CD4-positive, CD25-positive, alpha-beta regulatory T cell (primary cell): ENCODE results near the gene KDM7A. TPM values are rescaled to one million over a fixed set of nuclear protein-coding genes. Genes with fewer than 3 reads are reported as not detected.
A peak's percentile ranks its signal among the peaks of the same experiment; 100 is the strongest.

Source experiments
- ATAC-seq, 2 donors: fragments of 150-1000 bp; cut with Tn5 transposase; one replicate each; pipeline ENCODE4 v1.10.0; 2021; ENCODE audit warnings: low read depth in 2 of 2, moderate number of reproducible peaks in 2 of 2, moderate library complexity in 1 of 2
- DNase-seq, 3 donors: peaks; one replicate each; pipeline versions ENCODE4 v3.0.0 to v3.0.0-alpha.2; 2012 to 2022; ENCODE audit warnings: mixed read lengths in 1 of 3
- H3K27ac ChIP-seq: one replicate; pipeline ENCODE4 v1.7.0; 2013; ENCODE audit warnings: mild to moderate bottlenecking, low read length; ENCODE audit not compliant: insufficient read depth, poor library complexity, severe bottlenecking
- H3K27me3 ChIP-seq: one replicate; pipeline ENCODE4 v1.7.0; 2013; ENCODE audit warnings: low read length; ENCODE audit not compliant: control insufficient read depth, insufficient read depth
- H3K36me3 ChIP-seq: one replicate; pipeline ENCODE4 v1.7.0; 2013; ENCODE audit warnings: mild to moderate bottlenecking, low read length, moderate library complexity; ENCODE audit not compliant: control insufficient read depth, insufficient read depth
- H3K4me1 ChIP-seq: 2 replicates; pipeline ENCODE4 v1.7.0; 2013; ENCODE audit warnings: mild to moderate bottlenecking, low read length; ENCODE audit not compliant: insufficient read depth, control insufficient read depth, poor library complexity, severe bottlenecking
- H3K4me3 ChIP-seq: one replicate; pipeline ENCODE4 v1.7.0; 2013; ENCODE audit warnings: low read depth, mild to moderate bottlenecking, low read length, moderate library complexity
- H3K9me3 ChIP-seq, 2 experiments: 1 replicate in 1 of 2; 2 replicates in 1 of 2; pipeline ENCODE4 v1.7.0; 2013; ENCODE audit warnings: low read length in 2 of 2, mild to moderate bottlenecking in 1 of 2, moderate library complexity in 1 of 2; ENCODE audit not compliant: control insufficient read depth in 2 of 2
- H3K27ac Mint-ChIP-seq, 3 donors: one replicate each; pipeline ENCODE4 v1.8.0; 2020 to 2022; ENCODE audit warnings: mild to moderate bottlenecking in 3 of 3, mixed read lengths in 3 of 3, moderate library complexity in 2 of 3
- H3K27me3 Mint-ChIP-seq: one replicate; pipeline ENCODE4 v1.8.0; 2022; ENCODE audit warnings: mild to moderate bottlenecking, mixed read lengths
- H3K36me3 Mint-ChIP-seq: one replicate; pipeline ENCODE4 v1.8.0; 2020; ENCODE audit warnings: mixed read lengths
- H3K4me1 Mint-ChIP-seq, 4 donors: one replicate each; pipeline ENCODE4 v1.8.0; 2020 to 2022; ENCODE audit warnings: mixed read lengths in 4 of 4, mild to moderate bottlenecking in 1 of 4
- H3K4me3 Mint-ChIP-seq, 4 donors: one replicate each; pipeline ENCODE4 v1.8.0; 2020 to 2022; ENCODE audit warnings: mild to moderate bottlenecking in 4 of 4, mixed read lengths in 4 of 4, moderate library complexity in 3 of 4
- H3K9me3 Mint-ChIP-seq, 7 donors: one replicate each; pipeline ENCODE4 v1.8.0; 2020 to 2022; ENCODE audit warnings: mixed read lengths in 7 of 7, mild to moderate bottlenecking in 3 of 7, moderate library complexity in 2 of 7
- polyA plus RNA-seq, 4 donors: library from polyadenylated mRNA; unstranded; fragments of 300-500 nt; fragmentation: Illumina TruSeq; gene quantifications; one replicate each; pipeline ENCODE4 v1.2.3, GENCODE V29; 2021
- total RNA-seq: library from RNA; stranded (reverse); gene quantifications from one replicate; pipeline ENCODE4 v1.2.3, GENCODE V29; 2022

The KDM7A gene
- total and polyA plus RNA-seq, 5 donors from 2014 or later, result 3.2 to 52.0 (median 4.0) TPM

- no peaks in the 10 kb centered on the region for H3K27me3 Mint-ChIP-seq
- H3K4me1 Mint-ChIP-seq, result peaks cover 23 to 60% (median 37%) of the 10 kb centered on the region in 4 donors
- peaks cover 2 to 12% (median 9%) of the 10 kb centered on the region in 7 donors for H3K9me3 Mint-ChIP-seq
- peaks cover 5% of the 10 kb centered on the region for H3K36me3 ChIP-seq
- H3K9me3 ChIP-seq, result peaks cover 13 to 15% of the 10 kb centered on the region in 2 experiments
- DNase-seq, result peak in 2 of 3 donors; percentile 50 to 67
- peak; percentile 44 to 47 for ATAC-seq
- peak overlapping the region; percentile 83 to 99 (median 91) for H3K27ac Mint-ChIP-seq
- H3K27me3 ChIP-seq, result no peaks in the 10 kb centered on the region
- peaks cover 16% of the 10 kb centered on the region for H3K36me3 Mint-ChIP-seq
- H3K4me3 Mint-ChIP-seq, result peak overlapping the region; percentile 81 to 95 (median 92)
- H3K27ac ChIP-seq, result peak overlapping the region; percentile 91
- H3K4me1 ChIP-seq, result peaks cover 52% of the 10 kb centered on the region
- H3K4me3 ChIP-seq, result peak overlapping the region; percentile 82
Observed at GRCh38 chr7:140062118-140062527, 114.7 kb downstream of the KDM7A start.

- peaks cover 11% of the 10 kb centered on the region for H3K36me3 ChIP-seq
- no peak for DNase-seq
- peak overlapping the region; percentile 91 for H3K27ac ChIP-seq
- no peaks in the 10 kb centered on the region for H3K27me3 ChIP-seq
- H3K9me3 ChIP-seq, result peaks cover 8 to 9% of the 10 kb centered on the region in 2 experiments
- peak overlapping the region; percentile 82 for H3K4me3 ChIP-seq
- no peaks in the 10 kb centered on the region for H3K27me3 Mint-ChIP-seq
- peak overlapping the region; percentile 81 to 95 (median 92) for H3K4me3 Mint-ChIP-seq
- H3K9me3 Mint-ChIP-seq, result peaks cover 0 to 8% (median 5%) of the 10 kb centered on the region in 7 donors
- peak overlapping the region; percentile 83 to 99 (median 91) for H3K27ac Mint-ChIP-seq
- peaks cover 15% of the 10 kb centered on the region for H3K36me3 Mint-ChIP-seq
- H3K4me1 ChIP-seq, result peaks cover 52% of the 10 kb centered on the region
- ATAC-seq, result no peak
- H3K4me1 Mint-ChIP-seq, result peaks cover 23 to 66% (median 39%) of the 10 kb centered on the region in 4 donors
Observed at GRCh38 chr7:140061607-140061930, 115.2 kb downstream of the KDM7A start.

- peaks cover 52% of the 10 kb centered on the region for H3K4me1 ChIP-seq
- peak overlapping the region; percentile 83 to 99 (median 91) for H3K27ac Mint-ChIP-seq
- H3K4me1 Mint-ChIP-seq, result peaks cover 23 to 71% (median 41%) of the 10 kb centered on the region in 4 donors
- H3K27me3 ChIP-seq, result no peaks in the 10 kb centered on the region
- H3K27me3 Mint-ChIP-seq, result no peaks in the 10 kb centered on the region
- peaks cover 17% of the 10 kb centered on the region for H3K36me3 ChIP-seq
- H3K9me3 Mint-ChIP-seq, result peaks cover 0 to 4% (median under 1%) of the 10 kb centered on the region in 7 donors
- peaks cover 3% of the 10 kb centered on the region in 2 experiments for H3K9me3 ChIP-seq
- ATAC-seq (no peak), DNase-seq (no peak)
- peak overlapping the region; percentile 81 to 95 (median 92) for H3K4me3 Mint-ChIP-seq
- peaks cover 14% of the 10 kb centered on the region for H3K36me3 Mint-ChIP-seq
- H3K4me3 ChIP-seq, result peak overlapping the region; percentile 82
- peak overlapping the region; percentile 91 for H3K27ac ChIP-seq
Observed at GRCh38 chr7:140060788-140061606, 115.8 kb downstream of the KDM7A start.

- H3K4me3 Mint-ChIP-seq, result peak overlapping the region; percentile 81 to 95 (median 92)
- H3K27me3 ChIP-seq, result no peaks in the 10 kb centered on the region
- peak overlapping the region; percentile 83 to 95 (median 91) for H3K27ac Mint-ChIP-seq
- H3K4me1 Mint-ChIP-seq, result peaks cover 27 to 78% (median 47%) of the 10 kb centered on the region in 4 donors
- H3K27ac ChIP-seq, result peak overlapping the region; percentile 91
- H3K9me3 Mint-ChIP-seq, result no peaks in the 10 kb centered on the region
- H3K4me1 ChIP-seq, result peaks cover 54% of the 10 kb centered on the region
- DNase-seq (peak in 1 of 3 donors; percentile 34), ATAC-seq (no peak)
- H3K9me3 ChIP-seq, result no peaks in the 10 kb centered on the region
- peaks cover 19% of the 10 kb centered on the region for H3K36me3 ChIP-seq
- H3K4me3 ChIP-seq, result peak overlapping the region; percentile 82
- peaks cover 19% of the 10 kb centered on the region for H3K36me3 Mint-ChIP-seq
- H3K27me3 Mint-ChIP-seq, result no peaks in the 10 kb centered on the region
Observed at GRCh38 chr7:140060243-140060630, 116.5 kb downstream of the KDM7A start.

- peaks cover 33 to 85% (median 54%) of the 10 kb centered on the region in 4 donors for H3K4me1 Mint-ChIP-seq
- no peaks in the 10 kb centered on the region for H3K27me3 ChIP-seq
- H3K27ac Mint-ChIP-seq, result peak overlapping the region; percentile 83 to 95 (median 91)
- DNase-seq (peak in 2 of 3 donors; percentile 28 to 58), ATAC-seq (no peak)
- peak overlapping the region; percentile 81 to 95 (median 92) for H3K4me3 Mint-ChIP-seq
- H3K9me3 ChIP-seq, result no peaks in the 10 kb centered on the region
- H3K9me3 Mint-ChIP-seq, result no peaks in the 10 kb centered on the region
- peaks cover 25% of the 10 kb centered on the region for H3K36me3 Mint-ChIP-seq
- H3K4me3 ChIP-seq, result peak overlapping the region; percentile 82
- peak overlapping the region; percentile 91 for H3K27ac ChIP-seq
- H3K27me3 Mint-ChIP-seq, result no peaks in the 10 kb centered on the region
- peaks cover 61% of the 10 kb centered on the region for H3K4me1 ChIP-seq
- H3K36me3 ChIP-seq, result peaks cover 24% of the 10 kb centered on the region
Observed at GRCh38 chr7:140059273-140060242, 117.2 kb downstream of the KDM7A start.

- Mint-ChIP-seq H3K36me3 (peaks cover 28% of the 10 kb centered on the region), H3K27me3 (no peaks in the 10 kb centered on the region)
Observed at GRCh38 chr7:140058517-140058916, 118.3 kb downstream of the KDM7A start.

GRCh38 chr7:140057143-140057535 lies 119.6 kb downstream of the KDM7A start:
- H3K27ac ChIP-seq, result no peak overlapping the region
- ATAC-seq (no peak), DNase-seq (no peak)
- H3K4me3 ChIP-seq, result no peak overlapping the region
- H3K4me1 Mint-ChIP-seq, result peaks cover 50 to 94% (median 71%) of the 10 kb centered on the region in 4 donors
- H3K27me3 ChIP-seq, result no peaks in the 10 kb centered on the region
- H3K27ac Mint-ChIP-seq, result peak overlapping the region in 2 of 3 donors; percentile 18 to 83
- peak overlapping the region in 2 of 4 donors; percentile 8 to 20 for H3K4me3 Mint-ChIP-seq
- H3K36me3 ChIP-seq, result peaks cover 32% of the 10 kb centered on the region
- no peaks in the 10 kb centered on the region for H3K9me3 ChIP-seq
- H3K4me1 ChIP-seq, result peaks cover 64% of the 10 kb centered on the region
- no peaks in the 10 kb centered on the region for H3K9me3 Mint-ChIP-seq
- peaks cover 37% of the 10 kb centered on the region for H3K36me3 Mint-ChIP-seq
- no peaks in the 10 kb centered on the region for H3K27me3 Mint-ChIP-seq

More at GRCh38 chr7:140058517-140058916, 118.3 kb downstream of the KDM7A start:
- Histone ChIP-seq H3K4me3 (peak overlapping the region; percentile 43), H3K27ac (peak overlapping the region; percentile 91), H3K4me1 (peaks cover 69% of the 10 kb centered on the region), H3K27me3 (no peaks in the 10 kb centered on the region), H3K9me3 (no peaks in the 10 kb centered on the region), H3K36me3 (peaks cover 28% of the 10 kb centered on the region)
- Mint-ChIP-seq H3K4me3 (peak overlapping the region; percentile 81 to 95 (median 92)), H3K27ac (peak overlapping the region; percentile 74 to 91 (median 83)), H3K9me3 (no peaks in the 10 kb centered on the region), H3K4me1 (peaks cover 39 to 90% (median 64%) of the 10 kb centered on the region in 4 donors)
- DNase-seq (peak in 1 of 3 donors; percentile 65), ATAC-seq (no peak)
